Activated CD8-positive, alpha-beta T cell treated with anti-CD3 and anti-CD28 coated beads for 36 hours (primary cell): ENCODE results near the gene ITIH4. TPM values are rescaled to one million over a fixed set of nuclear protein-coding genes. Genes with fewer than 3 reads are reported as not detected.

Experiments
- ATAC-seq: fragments of 200-7000 bp; cut with Tn5 transposase; one replicate; pipeline ENCODE4 v1.10.0; 2021; ENCODE audit warnings: mild to moderate bottlenecking, moderate library complexity
- CTCF ChIA-PET: fragments of 350-600 bp; sonication (Branson Sonifier 250); formaldehyde crosslinking; loops from one replicate; lab custom pipeline; 2021; ENCODE audit warnings: antibody characterized with exemption; lab: Charles Lee
- POLR2A ChIA-PET: fragments of 350-600 bp; sonication (Branson Sonifier 250); formaldehyde crosslinking; loops from one replicate; lab custom pipeline; 2021; ENCODE audit warnings: antibody characterized with exemption; lab: Charles Lee
- DNase-seq: peaks from one replicate; pipeline ENCODE4 v3.0.0-alpha.2; 2020
- H3K27ac Mint-ChIP-seq: one replicate; pipeline ENCODE4 v1.8.0; 2021; ENCODE audit warnings: mild to moderate bottlenecking, mixed read lengths
- H3K27me3 Mint-ChIP-seq: one replicate; pipeline ENCODE4 v1.8.0; 2021; ENCODE audit warnings: mixed read lengths
- H3K36me3 Mint-ChIP-seq: one replicate; pipeline ENCODE4 v1.8.0; 2021; ENCODE audit warnings: low read depth, mixed read lengths
- H3K4me1 Mint-ChIP-seq: one replicate; pipeline ENCODE4 v1.8.0; 2021; ENCODE audit warnings: low read depth, mixed read lengths
- H3K4me3 Mint-ChIP-seq: one replicate; pipeline ENCODE4 v1.8.0; 2021; ENCODE audit warnings: mild to moderate bottlenecking, moderate library complexity, mixed read lengths
- H3K9me3 Mint-ChIP-seq: one replicate; pipeline ENCODE4 v1.8.0; 2021; ENCODE audit warnings: mixed read lengths
- intact Hi-C: fragments of 100-400 bp; cut with micrococcal nuclease; formaldehyde crosslinking; loops from one replicate; pipeline ENCODE4 v1.10.0; 2022
- total RNA-seq, 2 experiments: library from RNA; stranded (reverse); gene quantifications; one replicate each; pipeline ENCODE4 v1.2.3, GENCODE V29; 2021
- TF ChIP-seq, protein P1 (sequence below): fragments of 200-600 bp; IDR thresholded peaks from one replicate; pipeline ENCODE4 v1.8.0; 2022; ENCODE audit warnings: antibody characterized with exemption, mild to moderate bottlenecking

Gene ITIH4
- total RNA-seq, 2 experiments from 2014 or later = 3.9 to 5.5 TPM

DNA sequence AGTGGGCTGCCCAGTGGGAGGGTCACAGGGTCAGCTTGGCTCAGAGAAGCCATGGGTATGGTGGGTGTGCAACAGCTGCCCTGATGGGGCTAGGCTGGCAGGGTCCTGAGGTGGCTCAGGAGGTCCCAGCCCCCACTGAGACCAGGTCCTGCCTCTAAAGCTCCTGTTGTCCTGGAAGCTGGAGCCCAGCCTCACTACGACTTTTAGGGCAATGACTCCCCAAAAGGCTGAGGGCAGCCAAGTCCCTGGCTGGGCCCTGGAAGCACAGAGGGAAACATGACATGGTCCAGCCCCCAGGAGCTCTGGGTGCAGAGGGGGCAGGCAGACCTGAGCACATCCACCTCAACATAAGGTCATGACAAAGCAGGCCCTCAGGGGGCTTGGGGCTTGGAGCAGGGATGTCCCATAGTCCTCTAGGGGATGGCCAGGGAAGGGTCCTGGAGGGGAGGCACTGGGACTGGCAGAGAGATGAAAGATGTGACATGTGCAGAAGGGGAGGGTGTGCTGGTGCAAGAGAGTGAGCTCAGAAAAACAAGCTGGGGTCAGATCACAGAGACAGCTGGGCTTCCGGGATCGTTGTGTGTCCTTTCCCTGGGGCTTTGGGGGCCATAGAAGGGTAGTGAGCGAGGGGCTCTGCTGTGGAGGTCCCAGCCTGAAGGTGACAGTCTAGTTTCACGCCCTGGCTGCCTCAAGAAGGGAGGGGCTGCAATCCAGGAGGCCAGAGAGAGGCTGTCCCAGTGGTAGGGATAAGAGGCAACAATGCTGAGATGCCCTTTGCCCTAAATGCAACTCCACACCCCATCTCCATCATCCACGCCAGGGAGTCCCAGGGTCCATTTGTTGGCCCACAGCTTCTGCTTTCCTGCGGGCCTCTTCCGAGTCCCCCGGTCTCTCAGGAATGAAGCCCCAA lies 36.5 kb downstream of the ITIH4 start:
- no peaks in the 10 kb centered on the region for H3K36me3 Mint-ChIP-seq
- TF ChIP-seq, protein P1, sequence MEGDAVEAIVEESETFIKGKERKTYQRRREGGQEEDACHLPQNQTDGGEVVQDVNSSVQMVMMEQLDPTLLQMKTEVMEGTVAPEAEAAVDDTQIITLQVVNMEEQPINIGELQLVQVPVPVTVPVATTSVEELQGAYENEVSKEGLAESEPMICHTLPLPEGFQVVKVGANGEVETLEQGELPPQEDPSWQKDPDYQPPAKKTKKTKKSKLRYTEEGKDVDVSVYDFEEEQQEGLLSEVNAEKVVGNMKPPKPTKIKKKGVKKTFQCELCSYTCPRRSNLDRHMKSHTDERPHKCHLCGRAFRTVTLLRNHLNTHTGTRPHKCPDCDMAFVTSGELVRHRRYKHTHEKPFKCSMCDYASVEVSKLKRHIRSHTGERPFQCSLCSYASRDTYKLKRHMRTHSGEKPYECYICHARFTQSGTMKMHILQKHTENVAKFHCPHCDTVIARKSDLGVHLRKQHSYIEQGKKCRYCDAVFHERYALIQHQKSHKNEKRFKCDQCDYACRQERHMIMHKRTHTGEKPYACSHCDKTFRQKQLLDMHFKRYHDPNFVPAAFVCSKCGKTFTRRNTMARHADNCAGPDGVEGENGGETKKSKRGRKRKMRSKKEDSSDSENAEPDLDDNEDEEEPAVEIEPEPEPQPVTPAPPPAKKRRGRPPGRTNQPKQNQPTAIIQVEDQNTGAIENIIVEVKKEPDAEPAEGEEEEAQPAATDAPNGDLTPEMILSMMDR = no peak
- DNase-seq (no peak), ATAC-seq (no peak)
- H3K9me3 Mint-ChIP-seq = no peaks in the 10 kb centered on the region
- H3K4me1 Mint-ChIP-seq = no peaks in the 10 kb centered on the region
- H3K27me3 Mint-ChIP-seq = no peaks in the 10 kb centered on the region
- intact Hi-C loops = no loop called here
- H3K4me3 Mint-ChIP-seq = no peak overlapping the region
- H3K27ac Mint-ChIP-seq = no peak overlapping the region
- POLR2A ChIA-PET = interaction anchor here (0.6 to 1.1 kb wide), 2 partner anchors 23 to 56 kb away, joined by 3 read pairs; partner anchors contain the start of gene NEK4
- CTCF ChIA-PET = interaction anchor here (0.8 to 1.1 kb wide), 2 partner anchors 23 to 26 kb away, joined by 3 to 4 read pairs; no protein-coding TSS in a partner anchor

DNA sequence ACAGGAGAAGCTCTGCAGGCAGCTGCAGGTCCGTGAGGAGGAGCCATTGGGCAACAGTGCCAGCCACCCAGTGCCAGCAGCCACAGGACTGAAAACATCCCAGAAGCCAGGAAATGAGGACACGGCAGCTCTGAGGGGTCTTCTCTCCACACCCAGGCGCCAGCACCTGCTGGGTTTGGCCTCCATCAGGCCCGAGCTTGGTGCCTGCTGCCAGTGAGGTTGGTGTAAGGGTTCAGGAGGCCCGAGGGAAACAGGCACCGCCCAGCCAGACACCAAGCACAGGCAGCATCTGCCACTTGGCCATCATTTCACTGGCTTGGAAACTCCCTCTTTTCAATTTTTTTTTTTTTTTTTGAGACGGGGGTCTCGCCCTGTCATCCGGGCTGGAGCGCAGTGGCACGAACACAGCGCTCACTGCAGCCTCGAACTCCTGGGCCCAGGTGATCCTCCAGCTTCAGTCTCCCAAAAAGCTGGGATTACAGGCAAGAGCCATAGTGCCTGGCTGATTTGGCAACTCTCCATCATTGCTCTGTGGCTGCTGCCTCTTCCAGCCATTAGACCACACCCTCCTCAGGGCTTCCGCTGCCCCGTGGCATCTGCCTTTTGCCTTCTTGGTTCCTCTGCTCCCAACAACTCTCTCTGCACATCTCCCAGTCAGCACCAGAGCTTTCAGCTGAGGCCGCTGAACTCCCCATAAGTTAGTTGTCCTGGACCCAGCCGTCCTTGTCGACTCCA lies 37.3 kb downstream of the ITIH4 start:
- TF ChIP-seq, protein P1 = no peak
- no peaks in the 10 kb centered on the region for H3K36me3 Mint-ChIP-seq
- no peak overlapping the region for H3K27ac Mint-ChIP-seq
- DNase-seq (no peak), ATAC-seq (no peak)
- ChIA-PET POLR2A (interaction anchor here (1.0 to 1.1 kb wide), 2 partner anchors 22 to 156 kb away, joined by 3 to 4 read pairs; partner anchors contain the start of gene NEK4), CTCF (interaction anchor here (0.8 kb wide), 1 partner anchor 27 kb away, joined by 3 read pairs; no protein-coding TSS in a partner anchor)
- no peak overlapping the region for H3K4me3 Mint-ChIP-seq
- no peaks in the 10 kb centered on the region for H3K9me3 Mint-ChIP-seq
- no peaks in the 10 kb centered on the region for H3K4me1 Mint-ChIP-seq
- intact Hi-C loops = no loop called here
- no peaks in the 10 kb centered on the region for H3K27me3 Mint-ChIP-seq

DNA sequence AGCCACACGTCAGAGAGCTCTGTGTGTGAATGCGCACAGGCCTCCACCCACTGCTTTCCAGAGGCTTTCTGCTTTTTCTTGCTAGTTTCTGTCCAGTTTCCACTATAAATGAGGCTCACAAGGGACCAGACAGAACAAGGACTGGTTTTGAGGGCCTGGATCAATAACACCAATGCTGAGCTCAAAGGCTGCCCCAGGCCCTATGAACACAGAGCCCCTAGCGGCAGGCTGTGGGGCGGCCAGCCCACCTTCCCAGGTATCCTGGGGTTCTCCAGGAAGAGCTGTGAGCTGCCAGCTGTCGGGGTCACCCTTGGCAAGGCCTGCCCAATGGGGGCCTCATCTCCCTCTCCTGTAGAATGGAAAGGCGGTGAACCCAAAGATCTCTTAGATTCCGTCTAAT lies 38.1 kb downstream of the ITIH4 start:
- ATAC-seq (no peak), DNase-seq (no peak)
- CTCF ChIA-PET = interaction anchor here (1.1 kb wide), 1 partner anchor 73 kb away, joined by 3 read pairs; no protein-coding TSS in a partner anchor
- POLR2A ChIA-PET = interaction anchor here (1.0 kb wide), 1 partner anchor 156 kb away, joined by 4 read pairs; no protein-coding TSS in a partner anchor
- Mint-ChIP-seq H3K27ac (no peak overlapping the region), H3K36me3 (no peaks in the 10 kb centered on the region), H3K4me1 (no peaks in the 10 kb centered on the region), H3K27me3 (no peaks in the 10 kb centered on the region), H3K9me3 (no peaks in the 10 kb centered on the region), H3K4me3 (no peak overlapping the region)
- intact Hi-C loops = no loop called here
- TF ChIP-seq, protein P1 = no peak

DNA sequence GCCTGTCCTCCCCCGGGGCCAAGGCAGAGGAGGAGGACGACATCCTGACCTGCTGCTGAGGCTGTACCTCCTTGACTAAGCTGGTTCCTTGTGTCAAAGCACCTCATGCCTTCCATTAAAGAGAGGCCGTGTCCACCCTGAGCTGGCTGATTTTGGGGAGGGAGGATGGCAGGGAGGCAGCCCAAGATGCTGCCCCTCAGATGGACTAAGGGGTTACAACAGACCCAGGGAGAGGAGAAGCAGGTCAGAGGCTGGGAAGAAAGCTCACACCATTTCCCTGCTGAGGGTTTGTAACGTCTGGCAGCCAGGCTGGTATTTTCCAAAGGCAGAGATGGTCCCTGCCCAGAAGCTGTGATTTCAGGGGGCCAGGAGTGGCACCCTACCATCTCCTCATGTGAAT lies 38.5 kb downstream of the ITIH4 start:
- H3K27ac Mint-ChIP-seq = no peak overlapping the region
- DNase-seq (no peak), ATAC-seq (no peak)
- no peaks in the 10 kb centered on the region for H3K9me3 Mint-ChIP-seq
- intact Hi-C loops = no loop called here
- TF ChIP-seq, protein P1 = no peak
- ChIA-PET CTCF (interaction anchor here (0.7 to 1.1 kb wide), 2 partner anchors 29 to 72 kb away, joined by 3 read pairs; no protein-coding TSS in a partner anchor), POLR2A (interaction anchor here (1.0 kb wide), 1 partner anchor 157 kb away, joined by 4 read pairs; no protein-coding TSS in a partner anchor)
- H3K4me1 Mint-ChIP-seq = no peaks in the 10 kb centered on the region
- no peaks in the 10 kb centered on the region for H3K36me3 Mint-ChIP-seq
- H3K27me3 Mint-ChIP-seq = no peaks in the 10 kb centered on the region
- H3K4me3 Mint-ChIP-seq = no peak overlapping the region
